HepG2 (cell line): ENCODE data around the gene CCDC57. TPM values are rescaled to one million over a fixed set of nuclear protein-coding genes. Genes with fewer than 3 reads are reported as not detected.

ENCODE experiments used
- ATAD3A ChIP-seq: sonication (generic); formaldehyde crosslinking; IDR thresholded peaks from 2 replicates; pipeline ENCODE4 v1.4.0; 2020; ENCODE audit warnings: missing genetic modification reagents
- CREBL2 ChIP-seq: sonication (generic); formaldehyde crosslinking; IDR thresholded peaks from 2 replicates; pipeline ENCODE4 v1.8.1; 2023; ENCODE audit warnings: missing genetic modification reagents, mild to moderate bottlenecking, borderline replicate concordance
- FOSL1 ChIP-seq: sonication (generic); formaldehyde crosslinking; IDR thresholded peaks from 2 replicates; pipeline ENCODE4 v1.9.0; 2021; ENCODE audit warnings: missing genetic modification reagents, borderline replicate concordance
- IRF9 ChIP-seq: sonication (generic); formaldehyde crosslinking; IDR thresholded peaks from 2 replicates; pipeline ENCODE4 v1.8.0; 2022; ENCODE audit warnings: missing genetic modification reagents, mild to moderate bottlenecking, borderline replicate concordance
- IRX3 ChIP-seq: sonication (generic); formaldehyde crosslinking; IDR thresholded peaks from 2 replicates; pipeline ENCODE4 v1.8.1; 2023; ENCODE audit warnings: mild to moderate bottlenecking, low read depth, missing genetic modification reagents, borderline replicate concordance
- MXD1 ChIP-seq: sonication (generic); formaldehyde crosslinking; IDR thresholded peaks from 2 replicates; pipeline ENCODE4 v1.4.0; 2020; ENCODE audit warnings: mild to moderate bottlenecking, missing genetic modification reagents
- POLR2G ChIP-seq: fragments of 200-400 bp; formaldehyde crosslinking; IDR thresholded peaks from 2 replicates; pipeline ENCODE4 v1.6.1; 2018; ENCODE audit warnings: mild to moderate bottlenecking, low read depth, low read length, moderate library complexity
- REL ChIP-seq: sonication (generic); formaldehyde crosslinking; conservative IDR thresholded peaks from 2 replicates; pipeline ENCODE4 v1.8.0; 2022; ENCODE audit warnings: mild to moderate bottlenecking, missing genetic modification reagents, moderate library complexity
- SALL2 ChIP-seq: sonication (generic); formaldehyde crosslinking; IDR thresholded peaks from 2 replicates; pipeline ENCODE4 v1.8.1; 2023; ENCODE audit warnings: mild to moderate bottlenecking, missing genetic modification reagents, inconsistent platforms
- SIX4 ChIP-seq: sonication (generic); formaldehyde crosslinking; IDR thresholded peaks from 2 replicates; pipeline ENCODE4 v1.4.0; 2020; ENCODE audit warnings: missing genetic modification reagents
- TAF15 ChIP-seq: fragments of 200-400 bp; formaldehyde crosslinking; IDR thresholded peaks from one replicate; pipeline ENCODE4 v1.6.1; 2018; ENCODE audit warnings: mild to moderate bottlenecking, low read depth, low read length; ENCODE audit not compliant: poor library complexity, severe bottlenecking
- TCF7L2 ChIP-seq: IDR thresholded peaks from 2 replicates; pipeline ENCODE4 v1.6.1; 2011; ENCODE audit warnings: mild to moderate bottlenecking, low read depth, low read length, moderate library complexity
- THAP9 ChIP-seq: sonication (generic); formaldehyde crosslinking; IDR thresholded peaks from 2 replicates; pipeline ENCODE4; 2020; ENCODE audit warnings: missing genetic modification reagents, mild to moderate bottlenecking, borderline replicate concordance
- ZKSCAN5 ChIP-seq: sonication (generic); formaldehyde crosslinking; IDR thresholded peaks from 2 replicates; pipeline ENCODE4 v1.5.1; 2020; ENCODE audit warnings: mild to moderate bottlenecking, missing genetic modification reagents
- ZNF24 ChIP-seq: fragments of 450-650 bp; IDR thresholded peaks from 2 replicates; pipeline ENCODE4 v1.6.1; 2017; ENCODE audit warnings: antibody characterized with exemption, mild to moderate bottlenecking
- ZNF292 ChIP-seq: sonication (generic); formaldehyde crosslinking; IDR thresholded peaks from 2 replicates; pipeline ENCODE4 v1.8.1; 2022; ENCODE audit warnings: mild to moderate bottlenecking, low read depth, missing genetic modification reagents, borderline replicate concordance
- ZNF678 ChIP-seq: sonication (generic); formaldehyde crosslinking; IDR thresholded peaks from 2 replicates; pipeline ENCODE4 v1.4.0; 2020; ENCODE audit warnings: mild to moderate bottlenecking, missing genetic modification reagents
- ZNF841 ChIP-seq: sonication (generic); formaldehyde crosslinking; IDR thresholded peaks from 2 replicates; pipeline ENCODE4 v1.8.1; 2023; ENCODE audit warnings: missing genetic modification reagents, borderline replicate concordance
- ZNF891 ChIP-seq: sonication (generic); formaldehyde crosslinking; IDR thresholded peaks from 2 replicates; pipeline ENCODE4 v1.5.0; 2020; ENCODE audit warnings: mild to moderate bottlenecking, missing genetic modification reagents
- ZSCAN12 ChIP-seq: sonication (generic); formaldehyde crosslinking; IDR thresholded peaks from 2 replicates; pipeline ENCODE4 v1.9.0; 2021; ENCODE audit warnings: mild to moderate bottlenecking, missing genetic modification reagents
- polyA plus RNA-seq, 8 experiments: library from polyadenylated mRNA; depleted of rRNA in 3 of 8; stranded (reverse) in 7 of 8; unstranded in 1 of 8; fragments of >200 nt; fragmentation: Illumina TruSeq in 4 of 8; extraction: Trizol in 4 of 8; gene quantifications; 2 replicates each; pipeline versions ENCODE4 v1.2.1 to v1.2.3, GENCODE V29; 2011 to 2016; ENCODE audit warnings: low read depth in 4 of 8, missing spikeins in 1 of 8, mixed read lengths in 1 of 8; ENCODE audit not compliant: insufficient read depth in 1 of 8
- total RNA-seq, 5 experiments: library from RNA; depleted of rRNA; stranded (reverse); fragments of >200 nt; fragmentation: Illumina TruSeq; extraction: Trizol; gene quantifications; 2 replicates each; pipeline ENCODE4 v1.2.3, GENCODE V29; 2016; ENCODE audit warnings: low read depth in 1 of 5

The CCDC57 gene
- total and polyA plus RNA-seq, 2 of the 13 experiments (the other 11 are each of a cell fraction or from before 2014, with no cell fraction given), result 59.3 to 59.9 TPM

- TF ChIP-seq ZNF678 (CRISPR knock-in tag) (peak; percentile 78; the same call in 1 of the 2 replicates), ZNF292 (CRISPR knock-in tag) (peak; percentile 50), FOSL1 (no peak), ZNF24 (no peak), TAF15 (no peak), ZNF841 (CRISPR knock-in tag) (no peak), ATAD3A (no peak), POLR2G (peak; percentile 71), ZKSCAN5 (CRISPR knock-in tag) (no peak), REL (peak; percentile 76; the same call in 1 of the 2 replicates), IRF9 (CRISPR knock-in tag) (peak; percentile 78; the same call in 1 of the 2 replicates), TCF7L2 (no peak), IRX3 (CRISPR knock-in tag) (no peak), CREBL2 (CRISPR knock-in tag) (0 out of 2 replicates have a peak, but pooled peaks have one; percentile 37), ZNF891 (peak; percentile 87), SIX4 (peak; percentile 42), THAP9 (CRISPR knock-in tag) (peak; percentile 56; the same call in 1 of the 2 replicates), ZSCAN12 (no peak), MXD1 (CRISPR knock-in tag) (peak; percentile 70; the same call in 1 of the 2 replicates), SALL2 (no peak; the same call in 1 of the 2 replicates)
These were observed 19.1 kb upstream of the CCDC57 start (continued) for GRCh38 chr17:82231562-82232321.
